GOT3 (cell line): ENCODE data around the gene ADAMTS4.

Source experiments
- DNase-seq: peaks from one replicate; lab custom pipeline; 2025; ENCODE audit warnings: mixed read lengths; lab: John Stamatoyannopoulos, UW

The ADAMTS4 gene

GRCh38 chr1:161220002-161220401, 21.1 kb upstream of the ADAMTS4 start:
- no peak for DNase-seq

GRCh38 chr1:161219078-161219892, 20.4 kb upstream of the ADAMTS4 start:
- no peak for DNase-seq

- peak; percentile 67 for DNase-seq
These were observed 19.6 kb upstream of the ADAMTS4 start for GRCh38 chr1:161218301-161219077.

GRCh38 chr1:161217831-161218230, 19.0 kb upstream of the ADAMTS4 start:
- DNase-seq, result no peak

- DNase-seq, result peak; percentile 23
These were observed 18.3 kb upstream of the ADAMTS4 start for GRCh38 chr1:161216945-161217712.

GRCh38 chr1:161215076-161215475, 16.2 kb upstream of the ADAMTS4 start, which contains the start of gene FCER1G:
Gene FCER1G (plus strand): TSS chr1:161215295. CDS start chr1:161215322, 27 bp downstream.
- DNase-seq, result no peak

GRCh38 chr1:161214369-161214768, 15.5 kb upstream of the ADAMTS4 start:
- DNase-seq, result no peak

- no peak for DNase-seq
These were observed 11.0 kb upstream of the ADAMTS4 start for GRCh38 chr1:161209790-161210409.

GRCh38 chr1:161207173-161207572, 8.3 kb upstream of the ADAMTS4 start:
- DNase-seq, result no peak

- no peak for DNase-seq
These were observed 7.7 kb upstream of the ADAMTS4 start for GRCh38 chr1:161206411-161207140.

GRCh38 chr1:161201836-161202712, 3.2 kb upstream of the ADAMTS4 start, which contains the start of gene NDUFS2:
Gene NDUFS2 (plus strand): TSS chr1:161202367. CDS start chr1:161202386, 19 bp downstream.
- DNase-seq, result peak; percentile 83

- DNase-seq, result no peak
These were observed 2.4 kb upstream of the ADAMTS4 start for GRCh38 chr1:161200992-161201835.

GRCh38 chr1:161200421-161200991, 1.7 kb upstream of the ADAMTS4 start:
- DNase-seq, result no peak

GRCh38 chr1:161199506-161200139, 769 bp upstream of the ADAMTS4 start:
- no peak for DNase-seq

- DNase-seq, result no peak
These were observed 509 bp downstream of the ADAMTS4 start for GRCh38 chr1:161198194-161198896.

- DNase-seq, result no peak
These were observed 1.2 kb downstream of the ADAMTS4 start for GRCh38 chr1:161197560-161198193.
